ENCODE data around the gene HSPA4. TPM values are rescaled to one million over a fixed set of nuclear protein-coding genes. Genes with fewer than 3 reads are reported as not detected.
A peak's percentile ranks its signal among the peaks of the same experiment; 100 is the strongest.

Gene HSPA4
- total and polyA plus RNA-seq, 2 of the 13 experiments (the other 11 are each of a cell fraction or from before 2014, with no cell fraction given): 36.6 to 231 TPM

- TF ChIP-seq, protein P1, sequence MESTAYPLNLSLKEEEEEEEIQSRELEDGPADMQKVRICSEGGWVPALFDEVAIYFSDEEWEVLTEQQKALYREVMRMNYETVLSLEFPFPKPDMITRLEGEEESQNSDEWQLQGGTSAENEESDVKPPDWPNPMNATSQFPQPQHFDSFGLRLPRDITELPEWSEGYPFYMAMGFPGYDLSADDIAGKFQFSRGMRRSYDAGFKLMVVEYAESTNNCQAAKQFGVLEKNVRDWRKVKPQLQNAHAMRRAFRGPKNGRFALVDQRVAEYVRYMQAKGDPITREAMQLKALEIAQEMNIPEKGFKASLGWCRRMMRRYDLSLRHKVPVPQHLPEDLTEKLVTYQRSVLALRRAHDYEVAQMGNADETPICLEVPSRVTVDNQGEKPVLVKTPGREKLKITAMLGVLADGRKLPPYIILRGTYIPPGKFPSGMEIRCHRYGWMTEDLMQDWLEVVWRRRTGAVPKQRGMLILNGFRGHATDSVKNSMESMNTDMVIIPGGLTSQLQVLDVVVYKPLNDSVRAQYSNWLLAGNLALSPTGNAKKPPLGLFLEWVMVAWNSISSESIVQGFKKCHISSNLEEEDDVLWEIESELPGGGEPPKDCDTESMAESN (CRISPR knock-in tag; conservative IDR thresholded peaks at IDR 0.05): 0 out of 2 replicates have a peak, but pooled peaks have one; percentile 64
- TF ChIP-seq, protein P2, sequence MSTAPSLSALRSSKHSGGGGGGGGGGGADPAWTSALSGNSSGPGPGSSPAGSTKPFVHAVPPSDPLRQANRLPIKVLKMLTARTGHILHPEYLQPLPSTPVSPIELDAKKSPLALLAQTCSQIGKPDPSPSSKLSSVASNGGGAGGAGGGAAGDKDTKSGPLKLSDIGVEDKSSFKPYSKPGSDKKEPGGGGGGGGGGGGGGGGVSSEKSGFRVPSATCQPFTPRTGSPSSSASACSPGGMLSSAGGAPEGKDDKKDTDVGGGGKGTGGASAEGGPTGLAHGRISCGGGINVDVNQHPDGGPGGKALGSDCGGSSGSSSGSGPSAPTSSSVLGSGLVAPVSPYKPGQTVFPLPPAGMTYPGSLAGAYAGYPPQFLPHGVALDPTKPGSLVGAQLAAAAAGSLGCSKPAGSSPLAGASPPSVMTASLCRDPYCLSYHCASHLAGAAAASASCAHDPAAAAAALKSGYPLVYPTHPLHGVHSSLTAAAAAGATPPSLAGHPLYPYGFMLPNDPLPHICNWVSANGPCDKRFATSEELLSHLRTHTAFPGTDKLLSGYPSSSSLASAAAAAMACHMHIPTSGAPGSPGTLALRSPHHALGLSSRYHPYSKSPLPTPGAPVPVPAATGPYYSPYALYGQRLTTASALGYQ (CRISPR knock-in tag; IDR thresholded peaks at IDR 0.05): peak; percentile 44; the same call in 1 of the 2 replicates
- 0 out of 2 replicates have a peak, but pooled peaks have one; percentile 29 for TF ChIP-seq MYNN (CRISPR knock-in tag; IDR thresholded peaks at IDR 0.05; ENCODE audit: low read depth)
- no peak; the same call in 1 of the 2 replicates for TF ChIP-seq PAWR (CRISPR knock-in tag; IDR thresholded peaks at IDR 0.05; ENCODE audit: borderline replicate concordance)
- TF ChIP-seq TRIM24 (CRISPR knock-in tag; IDR thresholded peaks at IDR 0.05): no peak
- no peak for TF ChIP-seq ZNF253 (CRISPR knock-in tag; IDR thresholded peaks at IDR 0.05; ENCODE audit: borderline replicate concordance)
- peak; percentile 68 for TF ChIP-seq TEAD3 (CRISPR knock-in tag; optimal IDR thresholded peaks at IDR 0.05; ENCODE audit: borderline replicate concordance)
- TF ChIP-seq ELF3 (CRISPR knock-in tag; IDR thresholded peaks at IDR 0.05): peak; percentile 69
- peak; percentile 91 for TF ChIP-seq BORCS8-MEF2B (CRISPR knock-in tag; IDR thresholded peaks at IDR 0.05)
- peak; percentile 15; the same call in 1 of the 2 replicates for TF ChIP-seq ZNF788 (CRISPR knock-in tag; IDR thresholded peaks at IDR 0.05; ENCODE audit: borderline replicate concordance)
- no peak; the same call in 1 of the 2 replicates for TF ChIP-seq ZNF230 (CRISPR knock-in tag; IDR thresholded peaks at IDR 0.05)
- peak; percentile 3; the same call in 1 of the 2 replicates for TF ChIP-seq NFYB (CRISPR knock-in tag; IDR thresholded peaks at IDR 0.05)
- TF ChIP-seq ZNF878 (CRISPR knock-in tag; IDR thresholded peaks at IDR 0.05): peak; percentile 74
- TF ChIP-seq ZNF644 (CRISPR knock-in tag; IDR thresholded peaks at IDR 0.05; ENCODE audit: low read depth): no peak
- no peak for TF ChIP-seq SNRNP70 (IDR thresholded peaks at IDR 0.05; ENCODE audit: low read depth, low read length)
- no peak; the same call in 1 of the 2 replicates for TF ChIP-seq REPIN1 (CRISPR knock-in tag; IDR thresholded peaks at IDR 0.05; ENCODE audit: borderline replicate concordance, low read depth)
- TF ChIP-seq PAF1 (CRISPR knock-in tag; IDR thresholded peaks at IDR 0.05): no peak
- TF ChIP-seq, protein P3, sequence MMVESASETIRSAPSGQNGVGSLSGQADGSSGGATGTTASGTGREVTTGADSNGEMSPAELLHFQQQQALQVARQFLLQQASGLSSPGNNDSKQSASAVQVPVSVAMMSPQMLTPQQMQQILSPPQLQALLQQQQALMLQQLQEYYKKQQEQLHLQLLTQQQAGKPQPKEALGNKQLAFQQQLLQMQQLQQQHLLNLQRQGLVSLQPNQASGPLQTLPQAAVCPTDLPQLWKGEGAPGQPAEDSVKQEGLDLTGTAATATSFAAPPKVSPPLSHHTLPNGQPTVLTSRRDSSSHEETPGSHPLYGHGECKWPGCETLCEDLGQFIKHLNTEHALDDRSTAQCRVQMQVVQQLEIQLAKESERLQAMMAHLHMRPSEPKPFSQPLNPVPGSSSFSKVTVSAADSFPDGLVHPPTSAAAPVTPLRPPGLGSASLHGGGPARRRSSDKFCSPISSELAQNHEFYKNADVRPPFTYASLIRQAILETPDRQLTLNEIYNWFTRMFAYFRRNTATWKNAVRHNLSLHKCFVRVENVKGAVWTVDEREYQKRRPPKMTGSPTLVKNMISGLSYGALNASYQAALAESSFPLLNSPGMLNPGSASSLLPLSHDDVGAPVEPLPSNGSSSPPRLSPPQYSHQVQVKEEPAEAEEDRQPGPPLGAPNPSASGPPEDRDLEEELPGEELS (CRISPR knock-in tag; IDR thresholded peaks at IDR 0.05): 0 out of 2 replicates have a peak, but pooled peaks have one; percentile 18
- no peak for TF ChIP-seq ZNF513 (CRISPR knock-in tag; conservative IDR thresholded peaks at IDR 0.05)
- TF ChIP-seq CREM (IDR thresholded peaks at IDR 0.05): peak; percentile 93
- TF ChIP-seq CREM (CRISPR knock-in tag; IDR thresholded peaks at IDR 0.05): peak; percentile 40
- no peak for TF ChIP-seq KLF13 (CRISPR knock-in tag; IDR thresholded peaks at IDR 0.05)
- TF ChIP-seq GLI4 (CRISPR knock-in tag; IDR thresholded peaks at IDR 0.05; ENCODE audit: borderline replicate concordance): no peak; the same call in 1 of the 2 replicates
Measured at GRCh38 chr5:133051542-133052316, at the start of gene HSPA4 (continued).
